Right renal cortex interstitium (tissue), 3 donors: ENCODE data around the gene TENM3. TPM values are rescaled to one million over a fixed set of nuclear protein-coding genes. Genes with fewer than 3 reads are reported as not detected.

Experiments
- DNase-seq, 3 donors: peaks; one replicate each; pipeline ENCODE4 v3.0.0-alpha.2; 2013; ENCODE audit warnings: low read depth in 3 of 3, low spot score in 2 of 3
- polyA plus RNA-seq, 3 donors: library from polyadenylated mRNA; unstranded; fragments of 120-200 nt; gene quantifications; one replicate each; pipeline ENCODE4 v1.2.1, GENCODE V29; 2013; ENCODE audit not compliant: insufficient read length in 3 of 3

The TENM3 gene
- polyA plus RNA-seq, 3 donors = 16.0 to 18.1 (median 17.7) TPM

DNA sequence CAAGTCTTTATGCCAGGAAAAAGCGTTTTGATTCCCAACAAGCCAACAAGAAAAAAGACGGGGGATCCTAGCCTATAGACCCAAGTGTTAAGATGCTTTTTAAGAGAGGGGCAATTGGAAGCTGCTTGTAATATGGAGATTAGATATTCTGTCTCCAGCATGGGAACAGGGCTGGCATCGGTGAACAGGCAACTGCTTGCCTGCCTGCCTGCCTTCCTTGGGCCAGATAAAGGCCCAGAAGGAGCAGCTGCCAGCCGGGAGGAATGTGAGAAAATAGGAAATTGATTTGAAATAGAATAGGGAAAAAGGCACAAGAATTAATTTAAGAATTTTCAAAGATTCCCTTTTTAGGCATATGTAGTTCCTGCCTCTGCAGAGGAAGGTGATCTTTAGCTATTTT is 192.2 kb downstream of the TENM3 start:
- no peak for DNase-seq

DNA sequence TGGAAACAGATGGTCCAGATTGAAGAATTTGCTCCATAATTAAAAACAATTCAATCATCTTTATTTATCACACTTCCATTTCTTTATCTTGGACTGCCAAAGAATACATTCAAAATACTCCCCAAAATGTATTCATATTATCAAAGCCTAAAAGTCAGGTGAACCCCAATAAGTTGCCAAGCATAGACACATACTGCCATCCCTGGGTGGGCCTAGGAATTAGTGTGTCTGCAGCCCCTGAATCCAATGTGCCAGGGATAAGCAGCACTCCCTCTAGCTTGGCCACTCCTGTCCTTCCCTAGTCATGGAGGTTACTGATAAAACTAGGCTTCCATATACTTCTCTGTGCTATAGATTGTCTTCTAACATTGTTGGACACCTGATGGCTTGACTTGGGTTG is 199.9 kb downstream of the TENM3 start:
- no peak for DNase-seq

DNA sequence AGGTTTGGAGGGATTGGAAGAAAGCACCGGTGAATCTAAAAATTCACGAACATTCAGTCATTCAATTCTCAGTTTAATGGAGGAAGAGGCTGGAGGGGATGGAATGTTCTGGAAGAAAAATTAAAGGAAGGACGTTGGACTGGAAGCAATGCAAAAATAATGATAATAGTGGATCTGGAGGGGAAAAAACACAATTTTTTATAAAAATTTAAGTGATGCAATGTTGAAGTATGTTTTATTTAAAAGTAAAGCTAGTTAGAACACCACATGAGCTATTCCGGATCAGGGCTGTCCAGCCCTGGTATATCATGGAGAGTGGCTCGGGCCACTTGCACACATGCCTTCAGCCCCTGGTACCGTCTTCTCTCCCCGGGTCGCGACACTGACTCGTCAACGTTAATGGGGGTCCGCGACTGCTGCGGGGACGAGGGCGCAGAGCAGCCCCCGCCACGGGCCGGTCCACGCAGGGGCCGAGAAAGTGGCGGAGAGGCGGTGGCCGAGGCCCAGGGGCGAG is 204.6 kb downstream of the TENM3 start:
- no peak for DNase-seq

DNA sequence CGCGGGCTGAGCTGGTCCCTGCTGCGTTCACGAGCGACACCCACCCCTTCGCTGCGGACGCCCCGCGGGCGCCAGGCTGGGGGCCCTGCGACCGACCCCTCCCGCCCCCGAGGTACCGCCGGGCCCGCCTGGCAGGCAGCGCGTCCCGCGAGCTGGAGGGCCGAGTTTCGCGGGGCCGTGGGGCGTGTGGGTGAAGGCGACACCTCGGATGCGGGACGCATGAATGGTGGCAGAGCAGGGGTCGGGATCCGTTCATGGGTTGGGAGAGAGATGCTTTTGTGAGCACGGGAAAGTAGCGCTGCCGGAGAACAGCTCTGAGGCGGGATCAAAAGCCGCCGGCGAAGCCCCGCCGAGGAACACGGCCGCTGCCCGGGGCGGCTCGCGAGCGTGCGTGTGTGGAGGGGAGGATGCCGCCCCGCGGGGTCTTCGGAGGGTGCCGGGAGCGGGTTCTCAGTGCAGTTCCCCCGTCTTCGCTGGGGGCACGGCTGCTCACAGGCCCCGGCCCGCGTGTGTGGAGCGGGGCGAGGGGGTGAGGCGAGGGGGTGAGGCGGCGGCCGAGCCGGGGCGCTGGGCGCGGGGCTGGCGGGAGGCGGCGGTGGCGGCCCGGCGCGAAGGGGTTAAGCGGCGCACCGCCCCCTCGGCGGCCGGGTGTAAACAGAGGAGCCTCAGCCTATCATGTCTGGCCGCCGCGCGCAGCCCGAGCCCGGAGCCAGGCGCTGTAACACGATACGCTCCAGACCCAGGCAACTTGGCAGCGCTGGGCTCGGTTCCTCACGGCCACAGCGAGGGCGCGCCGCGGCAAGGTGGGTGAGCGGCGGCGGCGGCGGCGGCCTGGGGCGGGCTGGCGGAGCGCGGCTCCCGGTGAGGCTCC is 205.3 kb downstream of the TENM3 start:
- DNase-seq = peak in 2 of 3 donors; percentile 74 to 83

DNA sequence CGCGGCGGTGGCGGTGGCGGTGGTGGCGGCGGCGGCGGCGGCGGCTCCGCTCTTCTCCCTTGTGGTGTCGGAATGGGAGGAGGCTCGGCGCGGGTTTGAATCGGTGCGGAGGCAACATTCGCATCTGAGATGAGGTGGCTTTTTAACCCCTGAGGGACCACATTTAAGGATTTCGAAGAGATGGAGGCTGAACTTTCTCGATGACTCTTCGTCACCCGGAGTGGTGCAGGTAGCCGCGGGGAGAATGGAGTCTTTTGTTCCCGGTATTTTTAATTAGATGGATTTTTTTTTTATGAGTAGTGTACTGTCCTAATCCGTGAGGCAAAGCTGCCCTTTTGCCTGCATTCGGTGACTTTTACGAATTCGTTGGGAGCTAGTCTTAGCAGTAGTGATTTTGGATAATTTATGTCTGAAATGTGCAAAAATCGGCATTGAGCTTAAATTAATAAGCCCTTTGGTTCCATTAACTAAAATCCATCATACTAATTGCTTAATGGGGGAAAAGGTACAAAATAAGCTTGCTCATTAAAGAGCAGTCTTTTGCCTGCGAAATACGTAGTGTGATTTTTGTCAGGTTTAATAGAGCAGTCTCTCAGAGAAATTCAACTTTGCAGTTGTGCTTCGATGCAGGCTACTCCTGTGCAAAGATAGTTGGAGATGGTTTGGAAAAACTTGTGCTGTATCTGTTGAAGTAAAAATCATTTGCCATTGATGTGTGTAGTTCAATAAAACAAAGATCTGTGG is 206.2 kb downstream of the TENM3 start:
- no peak for DNase-seq

DNA sequence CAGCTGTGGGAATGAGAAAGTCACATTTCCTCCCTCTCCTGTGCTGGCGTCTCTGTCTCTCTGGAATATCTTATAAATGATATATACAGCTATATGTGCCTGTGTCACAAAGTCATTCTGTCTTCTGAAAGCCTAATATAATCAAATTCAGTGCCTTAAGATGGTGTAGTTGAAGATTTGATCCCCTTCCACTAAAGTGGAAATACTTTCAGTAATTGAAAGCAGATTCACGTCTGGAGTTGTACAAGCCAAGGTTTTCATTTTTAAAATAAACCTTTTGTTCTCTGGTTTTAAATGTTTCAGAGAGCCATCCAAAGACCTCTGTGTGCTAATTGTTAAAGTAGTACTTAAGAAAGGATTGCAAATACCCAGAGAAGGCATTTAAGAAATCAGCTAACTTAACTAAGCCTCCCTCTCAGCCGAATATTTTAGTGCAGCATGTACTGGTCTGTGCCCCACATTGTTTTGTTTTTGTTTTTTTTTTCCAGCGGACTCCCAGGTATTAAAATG is 206.8 kb downstream of the TENM3 start:
- no peak for DNase-seq

DNA sequence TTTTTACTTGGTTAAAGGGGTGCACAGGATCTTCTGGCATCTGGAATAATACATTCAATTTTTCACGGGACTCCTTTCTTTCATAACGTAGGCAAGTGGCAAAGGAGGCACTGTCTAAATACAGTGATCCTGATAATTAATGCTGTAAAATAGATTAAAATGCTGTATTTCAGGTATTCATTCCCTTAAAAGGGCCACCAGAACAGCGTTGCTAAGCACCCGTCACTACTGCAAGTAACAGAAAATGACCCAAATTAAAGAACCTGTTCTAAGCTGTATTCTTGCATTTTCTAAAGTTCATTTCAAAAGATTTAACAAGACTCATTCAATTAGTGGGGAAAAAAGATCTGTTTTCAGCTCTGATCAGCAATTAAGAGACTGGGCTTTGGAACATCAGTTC is 208.2 kb downstream of the TENM3 start:
- no peak for DNase-seq

DNA sequence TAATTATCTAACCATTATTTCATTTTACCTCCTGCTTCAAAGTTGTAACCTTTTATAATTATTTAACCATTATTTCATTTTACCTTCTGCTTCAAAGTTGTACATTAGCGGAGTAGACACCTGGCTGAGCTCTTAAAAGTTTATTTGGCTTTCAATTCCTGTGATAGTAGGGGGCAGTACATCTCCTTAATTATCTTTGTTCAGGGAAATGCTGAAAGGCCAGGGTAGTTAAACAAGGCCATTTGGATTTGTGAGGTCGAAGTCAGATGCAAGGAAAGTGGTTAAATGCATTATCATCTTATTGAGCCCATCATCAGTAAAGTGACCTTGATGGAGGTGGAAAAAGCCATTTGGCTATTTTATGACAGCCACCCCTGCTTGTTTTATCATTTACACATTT is 210.6 kb downstream of the TENM3 start:
- DNase-seq = no peak

DNA sequence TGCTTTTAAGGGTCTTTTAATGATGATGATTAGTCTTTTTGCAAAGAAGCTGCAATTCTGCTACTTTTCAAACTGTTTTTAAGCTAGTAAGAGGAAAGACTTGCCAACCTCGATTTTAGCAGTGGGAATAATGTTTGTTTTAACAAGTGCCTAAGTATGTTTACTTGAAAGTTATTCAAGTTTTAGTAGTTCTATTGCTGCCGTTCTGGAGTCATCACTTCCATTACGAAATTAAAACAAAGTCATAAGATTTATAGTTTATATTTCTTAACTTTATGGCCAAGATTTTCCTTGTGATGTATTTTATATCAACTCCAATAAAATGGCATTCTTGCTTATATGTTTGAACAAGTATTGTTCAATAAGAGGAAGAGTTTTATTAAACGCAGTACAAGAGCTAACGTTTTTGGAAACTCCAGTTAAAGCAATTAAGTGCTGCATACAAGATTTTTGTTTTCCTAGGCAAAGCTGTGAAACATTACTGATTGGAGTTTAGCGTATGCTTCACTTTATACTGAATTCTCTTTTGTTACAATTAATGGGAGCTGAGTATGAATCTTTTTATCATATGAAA is 211.3 kb downstream of the TENM3 start:
- DNase-seq = no peak

DNA sequence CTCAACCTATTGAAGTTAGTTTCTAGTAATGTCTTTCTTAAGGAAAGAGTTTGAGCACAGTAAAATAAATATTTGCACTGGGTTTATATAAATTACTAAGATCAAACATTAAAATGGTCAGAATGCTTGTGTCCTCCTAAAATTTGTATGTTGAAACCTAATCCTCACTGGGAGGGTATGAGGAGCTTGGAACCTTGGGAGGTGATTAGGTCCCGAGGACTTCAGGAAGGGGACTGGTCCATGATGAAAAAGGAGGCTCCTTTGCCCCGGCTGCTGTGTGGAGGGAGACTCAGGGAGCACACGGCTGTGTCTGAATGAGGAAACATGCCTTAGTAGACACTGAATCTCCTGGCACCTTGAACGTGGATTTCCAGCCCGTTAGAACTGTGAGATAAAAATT is 221.9 kb downstream of the TENM3 start:
- no peak for DNase-seq

DNA sequence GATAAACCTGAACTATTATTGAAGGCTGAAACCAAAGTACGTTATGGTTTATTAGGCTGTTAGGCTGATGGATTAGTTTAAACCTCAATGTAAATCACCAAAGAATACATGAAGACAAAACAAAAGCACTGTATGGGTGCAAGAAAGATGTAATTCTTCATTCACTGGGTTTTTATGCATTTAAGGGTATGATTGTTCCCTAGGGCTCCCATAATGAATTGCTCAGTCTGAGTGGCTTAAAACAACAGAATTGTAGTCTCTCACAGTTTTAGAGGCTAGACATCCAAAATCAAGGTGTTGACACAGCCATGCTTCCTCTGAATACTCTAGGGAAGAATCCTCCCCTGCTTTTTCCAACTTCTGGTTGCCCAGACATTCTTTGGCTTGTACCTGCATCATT is 222.8 kb downstream of the TENM3 start:
- no peak for DNase-seq

DNA sequence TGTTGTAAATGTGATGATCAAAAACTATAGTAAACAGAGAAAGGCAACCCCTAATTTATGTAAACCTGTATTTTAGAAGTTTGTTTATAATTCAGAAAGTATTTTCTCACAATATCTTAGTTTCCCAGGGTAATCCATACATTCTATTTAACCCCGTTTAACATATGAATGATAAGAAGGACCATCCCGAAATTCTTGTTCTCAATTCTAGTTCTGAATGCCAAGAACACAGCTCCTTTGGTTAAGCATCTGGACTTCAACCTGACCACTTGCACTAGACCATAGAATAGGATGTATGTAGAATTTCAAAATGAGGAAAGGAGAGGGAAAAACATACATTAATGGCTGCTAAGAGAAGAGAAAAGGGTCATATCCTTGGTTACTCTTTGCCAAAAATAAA is 227.0 kb downstream of the TENM3 start:
- no peak for DNase-seq

DNA sequence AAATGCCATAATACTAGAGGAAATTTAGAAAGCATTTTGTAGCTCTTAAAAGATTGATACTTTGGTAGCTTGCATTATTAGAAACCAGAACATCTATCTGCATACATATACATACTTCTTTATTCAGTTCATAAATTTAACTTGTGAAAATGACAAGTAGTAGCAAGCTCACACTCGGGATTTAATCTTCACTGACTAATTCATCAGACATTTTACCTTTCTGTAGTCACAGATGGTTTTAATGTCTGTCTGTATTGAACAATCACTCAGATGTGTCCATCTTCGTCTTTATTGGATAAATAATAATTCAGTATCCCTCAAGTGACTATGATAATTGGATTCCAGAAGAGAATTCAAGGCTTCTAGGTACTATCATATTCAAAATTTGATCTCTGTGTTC is 232.3 kb downstream of the TENM3 start:
- no peak for DNase-seq

DNA sequence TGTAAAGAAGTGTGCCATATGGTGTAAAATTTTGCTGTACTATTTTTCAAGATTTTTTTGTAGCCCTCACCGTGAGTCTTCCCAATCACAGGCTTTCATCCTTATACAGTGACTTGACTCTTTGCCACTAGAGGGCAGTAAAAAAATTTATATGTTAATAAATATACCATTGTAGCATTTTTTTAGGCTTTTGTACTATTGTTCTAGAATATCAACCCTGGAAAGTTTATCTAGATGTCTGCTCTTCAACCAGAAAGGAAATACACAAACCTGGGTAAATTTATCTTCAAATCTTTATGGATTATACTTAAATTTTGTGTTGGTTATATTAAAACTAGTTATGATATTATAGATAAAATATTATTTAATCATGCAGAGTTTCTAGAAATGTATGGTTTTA is 235.3 kb downstream of the TENM3 start:
- peak in 1 of 3 donors; percentile 16 for DNase-seq

DNA sequence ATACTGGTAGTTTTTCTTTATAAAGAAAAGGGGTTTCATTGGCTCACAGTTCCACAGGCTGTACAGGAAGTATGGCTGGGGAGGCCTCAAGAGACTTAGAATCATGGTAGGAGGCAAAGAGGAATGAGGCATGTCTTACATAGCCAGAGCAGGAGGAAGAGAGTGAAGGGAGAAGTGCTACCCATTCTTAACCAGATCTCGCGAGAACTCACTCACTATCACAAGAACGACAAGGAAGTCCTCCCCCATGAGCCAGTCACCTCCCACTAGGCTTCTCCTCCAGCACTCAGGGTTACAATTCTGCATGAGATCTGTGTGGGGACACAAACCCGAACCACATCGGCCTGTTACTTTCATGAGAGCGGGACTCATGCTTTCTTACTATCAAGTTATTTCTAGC is 240.5 kb downstream of the TENM3 start:
- DNase-seq = no peak

DNA sequence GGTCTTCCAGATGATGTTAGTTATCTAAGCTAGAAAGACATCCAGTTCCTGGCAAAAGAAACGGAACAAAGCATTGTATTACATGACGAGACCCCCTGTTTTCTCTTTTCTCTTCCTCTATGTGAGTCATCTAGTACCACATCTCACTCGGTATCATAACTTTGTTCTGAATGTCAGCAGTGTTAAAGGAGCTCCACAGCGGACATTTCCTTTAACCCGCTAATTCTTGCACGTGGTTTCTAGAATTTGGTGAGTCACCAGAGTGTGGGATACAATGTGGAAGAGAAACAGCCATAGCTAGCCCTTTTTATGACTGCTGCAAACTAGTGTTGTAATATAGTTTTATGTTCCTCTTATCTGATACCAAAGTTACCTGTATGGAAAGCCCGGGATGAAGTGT is 243.7 kb downstream of the TENM3 start:
- no peak for DNase-seq

DNA sequence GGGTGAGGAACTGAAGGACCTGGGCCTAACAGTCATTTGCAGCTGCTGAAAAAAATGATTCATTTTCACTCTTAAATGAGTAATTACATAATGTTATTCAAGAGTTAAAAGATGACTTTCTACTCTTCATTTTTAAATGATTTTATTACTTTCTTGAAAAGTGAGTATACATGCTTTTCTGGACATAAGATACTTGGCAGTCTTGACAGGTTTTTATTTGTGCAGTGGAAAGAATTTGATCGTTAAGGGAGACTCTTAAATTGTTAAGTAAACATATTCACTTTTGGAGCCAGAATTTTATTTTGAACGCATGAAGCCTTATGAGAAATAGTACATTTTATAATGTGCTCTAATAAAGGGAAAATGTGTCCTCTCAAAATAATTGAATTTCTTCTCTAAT is 245.7 kb downstream of the TENM3 start:
- no peak for DNase-seq

DNA sequence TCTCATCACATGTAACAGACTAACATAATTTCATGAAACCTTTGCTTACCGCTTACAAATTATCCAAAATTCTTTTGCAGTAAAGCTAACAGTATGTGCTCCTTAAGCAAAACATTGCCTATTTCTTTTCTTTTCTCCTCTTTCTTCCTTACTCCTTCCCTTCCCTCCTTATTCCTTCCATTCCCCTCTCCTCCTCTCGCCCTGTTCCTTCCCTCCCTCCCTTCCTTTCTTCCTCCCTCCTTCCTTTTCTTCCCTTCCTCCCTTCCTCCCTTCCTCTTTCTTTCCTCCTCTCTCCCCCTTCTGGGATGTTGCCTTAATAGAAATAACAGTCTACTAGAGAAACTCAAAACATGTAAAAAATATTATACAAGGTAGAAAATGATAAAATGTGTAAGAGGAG is 246.4 kb downstream of the TENM3 start:
- DNase-seq = no peak

DNA sequence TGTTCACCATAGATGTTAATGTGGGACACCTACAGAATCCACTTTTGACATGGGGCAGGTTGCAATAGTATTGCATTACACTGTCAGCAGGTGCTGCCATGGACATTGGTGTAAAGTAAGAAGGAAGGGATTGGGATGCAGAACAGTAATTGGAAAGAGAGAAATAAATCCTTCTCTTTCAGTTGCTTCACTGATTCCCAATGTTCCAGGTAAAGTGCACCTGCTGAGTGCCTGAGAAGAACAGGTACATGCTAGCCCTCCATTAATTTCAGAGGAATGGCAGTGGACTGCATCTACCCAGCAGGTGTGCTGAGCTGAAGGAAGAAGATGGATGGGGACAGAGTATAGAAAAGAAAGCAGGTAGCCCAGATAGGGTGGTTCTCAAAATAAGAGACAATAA is 248.5 kb downstream of the TENM3 start:
- no peak for DNase-seq

DNA sequence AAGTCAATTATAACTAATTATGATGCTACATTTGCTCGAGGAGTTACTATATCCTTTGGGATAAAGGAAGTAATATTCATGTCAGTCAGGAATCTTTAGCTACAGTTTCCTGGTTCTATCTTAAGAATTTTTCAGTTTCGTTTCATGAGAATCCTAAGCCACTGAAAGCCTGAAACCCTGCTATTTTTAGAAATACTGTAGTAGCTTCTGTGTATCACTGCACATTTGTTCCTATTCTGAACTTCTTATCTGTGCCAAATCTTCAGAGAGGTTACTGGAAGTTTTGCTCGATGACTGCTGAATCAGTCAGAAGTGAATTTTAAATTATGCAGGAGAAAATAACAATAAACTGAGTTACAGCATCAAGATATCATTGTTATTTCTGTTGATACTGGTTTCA is 249.2 kb downstream of the TENM3 start:
- no peak for DNase-seq

DNA sequence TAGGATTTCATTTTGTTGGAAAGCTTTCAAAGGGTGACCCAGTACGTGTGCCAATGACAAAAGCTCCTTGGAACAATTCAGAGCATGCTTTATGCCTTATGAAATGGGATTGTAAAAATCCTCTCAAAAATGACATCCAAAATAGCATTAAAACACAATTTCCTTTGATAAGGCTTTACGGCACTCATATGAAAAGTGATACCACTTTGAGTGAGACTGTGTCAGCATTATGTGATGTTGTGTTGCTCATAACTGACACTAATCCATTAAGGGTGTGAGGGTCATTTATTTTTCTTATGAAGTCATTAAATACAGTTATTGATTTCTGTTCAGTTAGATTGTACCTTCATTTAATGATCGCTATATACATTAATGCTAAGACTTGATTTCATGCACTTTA is 250.2 kb downstream of the TENM3 start:
- DNase-seq = no peak
